ENCODE measurements around the gene USP46.

USP46 gene

GRCh38 chr4:52651996-52652672, 7.0 kb downstream of the USP46 start:
- no peak for DNase-seq

DNA sequence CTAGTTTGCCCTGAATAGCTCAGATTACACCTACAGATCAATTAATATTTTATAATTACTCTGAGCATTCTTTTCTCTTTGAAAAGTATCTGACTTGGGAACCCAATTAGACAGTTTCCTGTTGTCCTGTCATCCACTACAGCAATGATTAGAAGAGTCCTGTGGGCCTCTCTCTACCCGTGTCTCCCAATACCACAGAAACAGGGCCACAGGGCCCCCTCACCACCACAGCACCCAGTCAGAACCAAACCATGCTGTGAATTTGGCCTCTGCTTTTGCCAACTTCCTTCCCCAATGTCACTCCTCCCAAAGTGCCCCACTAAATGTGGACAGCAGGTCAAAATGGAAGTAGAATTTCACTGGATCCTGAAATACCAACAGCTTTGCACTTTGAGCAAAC, 10.3 kb downstream of the USP46 start:
- no peak for DNase-seq

DNA sequence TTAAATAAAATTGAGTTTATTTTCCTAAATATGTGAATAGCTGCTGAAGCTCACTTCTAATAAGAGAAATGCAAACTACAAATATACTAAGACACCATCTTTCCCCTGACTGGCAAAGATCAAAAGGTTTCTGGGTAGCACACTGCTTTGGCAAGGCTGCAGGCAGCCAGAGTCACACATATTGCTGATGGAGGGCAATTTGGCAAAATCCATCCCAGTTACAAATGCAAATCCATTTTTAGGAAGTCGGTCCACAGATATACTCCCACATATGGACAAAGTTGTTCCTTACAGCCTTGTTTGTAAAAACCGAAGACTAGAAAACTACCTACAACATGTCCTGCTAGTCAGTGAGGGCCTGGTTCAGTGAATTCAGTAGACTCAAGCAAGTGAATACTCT, 12.4 kb downstream of the USP46 start:
- no peak for DNase-seq

DNA sequence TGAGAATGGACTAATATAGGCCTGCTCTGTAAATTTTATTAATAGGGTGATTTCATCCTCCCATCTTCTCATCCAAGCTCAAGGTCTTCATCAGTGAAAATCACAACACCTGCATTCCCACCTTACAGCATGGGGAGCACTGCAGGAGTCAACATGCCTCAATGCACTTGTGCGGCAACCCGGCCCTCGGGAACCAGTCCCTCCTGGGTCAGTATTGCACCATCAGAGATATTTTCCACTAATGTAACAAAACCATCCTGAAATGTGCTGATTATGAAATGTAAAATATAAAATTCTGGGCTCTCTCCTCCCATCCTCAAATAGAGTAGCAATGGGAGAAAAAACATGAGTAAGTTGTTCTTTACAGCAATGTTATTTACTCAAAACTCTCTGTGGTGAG, 13.0 kb downstream of the USP46 start:
- no peak for DNase-seq

GRCh38 chr4:52645300-52645699, 13.8 kb downstream of the USP46 start:
- DNase-seq, result no peak

- DNase-seq, result peak; percentile 35
Observed at GRCh38 chr4:52643785-52644244, 15.3 kb downstream of the USP46 start.

- no peak for DNase-seq
Observed at GRCh38 chr4:52643190-52643589, 15.9 kb downstream of the USP46 start.

GRCh38 chr4:52641854-52642563, 17.1 kb downstream of the USP46 start:
- DNase-seq, result no peak

DNA sequence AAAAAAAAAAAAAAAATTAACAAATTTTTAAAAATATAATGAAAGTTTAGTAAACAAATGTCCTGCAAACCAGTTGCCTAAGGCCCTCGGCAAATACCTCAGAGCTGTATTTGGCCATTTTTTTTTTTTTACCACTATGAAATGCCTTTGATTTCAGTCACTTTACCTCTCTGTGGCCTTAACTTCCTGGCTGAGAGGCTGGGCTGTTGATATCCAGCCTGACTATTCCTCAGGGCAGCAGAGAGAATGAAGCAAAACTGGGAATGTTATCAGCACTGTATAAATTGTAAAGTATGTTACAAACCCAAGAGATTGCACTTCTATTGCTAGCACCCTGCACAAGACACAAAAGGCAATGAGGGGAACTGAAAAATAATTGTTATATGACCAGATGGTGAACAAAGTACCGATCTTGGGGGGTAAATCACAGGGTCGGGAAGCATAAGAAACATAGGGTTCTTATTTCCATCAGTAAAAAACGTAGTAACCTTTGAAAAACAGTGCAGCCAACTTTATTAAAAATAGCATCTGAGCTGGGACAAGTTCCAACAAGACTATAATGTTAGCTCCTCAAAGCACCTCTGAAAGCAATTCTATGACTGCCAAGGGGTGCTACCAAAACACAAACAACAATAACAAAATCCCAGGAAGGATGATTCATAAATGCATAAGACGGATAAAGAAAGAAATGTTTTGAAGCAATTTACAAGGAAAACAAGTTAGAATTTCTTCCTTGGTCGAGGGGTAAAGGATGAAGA, 18.1 kb downstream of the USP46 start:
- DNase-seq, result no peak

DNA sequence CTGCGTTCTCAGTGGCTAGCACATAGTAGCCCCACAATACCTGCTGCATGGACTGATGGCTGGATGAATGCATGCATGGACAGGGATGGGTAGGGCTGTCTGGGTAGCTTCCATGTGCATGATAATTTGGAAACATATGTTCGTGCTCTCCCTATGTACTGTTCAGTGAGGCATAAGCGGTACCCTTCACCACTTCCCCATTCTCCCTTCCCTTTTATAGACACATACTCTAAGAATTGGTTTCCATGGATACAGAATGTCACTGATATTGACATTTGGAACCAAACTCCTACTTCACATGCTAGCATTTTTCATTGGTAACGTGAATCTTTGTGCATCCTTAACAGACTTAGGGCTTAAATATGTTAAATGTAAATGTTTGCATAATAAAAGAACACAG, 20.4 kb downstream of the USP46 start:
- no peak for DNase-seq

DNA sequence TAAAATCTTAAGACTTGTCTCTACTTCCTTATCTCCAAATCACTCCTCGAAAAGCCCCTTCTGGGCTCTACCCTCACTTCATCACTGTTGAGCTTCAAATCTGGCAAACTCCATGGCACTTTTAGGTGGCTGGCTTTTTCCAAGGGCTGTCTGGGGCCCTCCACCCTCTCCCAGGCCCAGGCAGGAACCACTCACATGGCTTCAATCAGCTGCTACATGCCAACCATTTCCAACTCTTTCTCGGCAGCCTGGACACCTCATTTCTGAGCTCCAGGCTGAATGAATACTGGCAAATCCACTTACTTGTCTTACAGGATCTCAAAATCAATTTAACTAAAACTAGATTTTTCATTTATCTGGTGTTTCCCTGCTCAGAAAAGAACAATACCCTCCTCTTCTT, 22.0 kb downstream of the USP46 start:
- no peak for DNase-seq

- no peak for DNase-seq
Observed at GRCh38 chr4:52635560-52635959, 23.5 kb downstream of the USP46 start.

- DNase-seq, result no peak
Observed at GRCh38 chr4:52635130-52635529, 24.0 kb downstream of the USP46 start.

- no peak for DNase-seq
Observed at GRCh38 chr4:52633846-52634245, 25.3 kb downstream of the USP46 start.

GRCh38 chr4:52628974-52629373, 30.1 kb downstream of the USP46 start:
- DNase-seq, result no peak

GRCh38 chr4:52628543-52628942, 30.6 kb downstream of the USP46 start:
- no peak for DNase-seq

DNA sequence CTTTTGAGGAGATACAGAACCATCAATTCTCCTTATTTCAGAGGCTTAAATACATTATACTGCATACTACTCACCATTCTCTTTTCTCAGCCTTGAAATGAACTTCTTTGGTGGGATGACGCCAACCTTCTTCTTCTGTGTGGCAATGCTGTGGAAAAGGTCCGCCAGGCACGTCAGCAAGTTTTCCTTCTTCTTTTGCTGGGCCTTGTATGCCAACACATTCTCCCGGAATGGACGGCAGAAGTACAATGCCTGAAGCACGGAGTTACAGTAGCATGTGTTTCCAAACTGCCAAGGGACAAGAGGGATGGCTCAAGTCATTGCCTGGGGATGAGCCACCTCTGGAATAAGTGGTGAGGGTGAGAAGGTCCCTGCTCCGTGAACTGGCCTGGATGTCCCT, 31.2 kb downstream of the USP46 start:
- DNase-seq, result no peak

DNA sequence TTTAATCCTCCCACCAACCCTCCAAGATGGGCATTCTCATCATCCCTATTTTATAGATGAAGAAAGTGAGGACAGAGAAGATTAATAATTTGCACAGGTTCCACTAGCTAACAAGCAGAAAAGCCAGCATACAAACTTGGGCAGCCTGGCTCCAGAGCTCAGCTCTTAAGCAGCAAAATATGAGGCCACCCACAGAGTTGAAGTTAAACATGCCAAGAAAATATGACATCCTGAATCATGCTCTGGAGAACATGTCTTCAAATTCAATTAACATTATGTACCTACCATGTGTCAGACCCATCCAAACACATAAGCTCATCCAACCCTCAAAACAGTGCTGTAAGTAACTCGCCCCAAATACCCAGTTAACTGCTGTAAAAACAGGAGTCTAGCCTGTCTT, 33.9 kb downstream of the USP46 start:
- DNase-seq, result peak; percentile 84

GRCh38 chr4:52622564-52622963, 36.5 kb downstream of the USP46 start:
- DNase-seq, result no peak

- DNase-seq, result no peak
Observed at GRCh38 chr4:52621567-52621966, 37.5 kb downstream of the USP46 start.

DNA sequence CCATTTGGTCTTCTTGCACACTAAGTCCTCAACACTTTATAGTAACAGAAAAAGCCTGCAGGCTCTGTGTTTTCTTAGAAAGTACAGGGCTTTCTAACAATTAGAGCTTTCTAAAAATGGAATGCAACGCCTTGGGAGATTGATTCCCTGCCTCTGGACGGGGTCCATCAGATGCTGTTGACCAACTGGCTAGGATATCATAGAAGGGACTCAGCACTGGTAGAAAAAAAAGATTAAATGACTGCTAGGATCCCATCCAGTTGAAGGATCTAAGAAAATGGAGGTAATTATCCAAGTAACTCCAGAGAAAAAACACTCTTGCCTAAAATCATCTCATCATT, 39.5 kb downstream of the USP46 start:
- DNase-seq, result no peak

DNA sequence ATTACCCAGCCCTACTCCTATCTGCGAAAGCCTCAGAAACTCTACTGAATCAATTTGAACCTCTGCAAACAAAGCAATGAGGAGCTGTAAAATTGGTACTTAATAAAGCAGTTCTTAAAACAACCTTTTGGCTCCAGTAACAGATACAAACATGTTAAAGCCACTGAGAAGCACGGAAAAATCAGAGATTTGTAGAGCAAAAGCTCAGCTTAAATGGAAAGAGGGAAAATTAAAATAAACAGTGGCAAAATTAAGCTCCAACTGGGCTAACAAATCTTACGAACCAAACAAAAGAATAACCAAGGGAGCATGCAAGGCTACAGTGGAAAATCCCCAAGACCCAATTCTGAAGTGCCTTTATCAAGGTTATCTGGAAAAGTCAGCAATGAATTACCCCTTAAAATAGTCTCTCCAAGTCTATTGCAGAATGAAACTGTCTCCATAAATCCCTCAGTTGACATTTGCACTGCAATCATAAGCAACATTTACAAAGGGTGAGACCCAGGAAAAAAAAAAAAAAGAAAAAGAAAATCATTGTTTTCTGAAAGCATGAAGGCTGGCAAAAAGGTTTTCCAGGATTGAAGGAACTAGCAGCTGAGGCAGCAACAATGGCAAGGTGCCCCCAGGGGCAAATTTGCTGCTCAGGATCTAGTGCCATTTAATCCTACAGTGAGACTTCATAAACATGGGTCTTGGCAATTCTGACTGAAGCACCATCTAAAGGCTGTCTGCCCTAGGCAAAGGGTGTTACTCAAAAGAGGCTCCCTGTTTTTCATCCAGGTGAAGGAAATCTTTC, 40.1 kb downstream of the USP46 start:
- DNase-seq, result no peak

DNA sequence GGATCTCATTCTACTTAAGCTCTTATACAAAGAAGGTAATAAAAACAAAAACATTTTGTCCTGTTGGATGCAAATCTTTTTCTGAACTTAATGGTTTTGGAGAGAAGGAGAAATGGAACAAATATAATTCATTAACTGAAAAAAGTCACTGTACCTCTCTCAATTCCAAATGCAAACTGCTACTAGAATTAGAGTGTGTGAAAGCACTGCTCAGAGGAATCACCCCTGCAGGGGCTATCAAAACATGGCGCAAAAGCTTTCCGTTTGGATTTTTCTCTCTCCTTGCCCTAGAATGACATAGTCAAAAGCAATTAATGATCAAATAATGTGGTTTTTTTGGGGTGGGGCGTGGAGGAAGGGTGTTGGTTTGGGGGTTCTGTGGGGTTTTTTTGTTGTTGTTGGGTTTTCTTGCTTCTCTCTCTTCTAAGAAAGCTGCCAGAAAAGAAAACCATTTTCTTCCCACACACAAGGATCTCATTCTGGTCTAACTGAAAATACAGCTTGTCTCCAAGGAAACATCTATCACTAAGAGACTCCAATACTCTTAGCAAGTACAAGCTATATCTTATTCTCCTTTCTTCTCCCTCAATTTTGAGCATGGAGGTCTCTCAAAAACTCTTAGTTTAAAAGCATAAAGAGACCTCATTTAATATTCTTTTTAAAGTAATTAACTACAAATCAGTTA, 41.6 kb downstream of the USP46 start:
- DNase-seq, result no peak

All from eye (tissue), 1 donor.